Keratinocyte (primary cell): Measurements from ENCODE around the gene PMF1.

Experiments used
- EZH2 ChIP-seq: IDR thresholded peaks from one replicate; pipeline ENCODE4 v1.6.1; 2012; ENCODE audit warnings: inconsistent platforms, mild to moderate bottlenecking, low read length, moderate library complexity
- TF ChIP-seq, protein P1 (sequence below), 3 experiments: IDR thresholded peaks in 1 of 3; conservative IDR thresholded peaks in 1 of 3; optimal IDR thresholded peaks in 1 of 3; 2 replicates in 2 of 3; 3 replicates in 1 of 3; pipeline versions ENCODE3 to v1.5.1; 2011; ENCODE audit warnings: low read length in 3 of 3, mild to moderate bottlenecking in 3 of 3, moderate library complexity in 2 of 3, control low read depth in 1 of 3, inconsistent platforms in 1 of 3; ENCODE audit not compliant: insufficient read depth in 2 of 3; ENCODE audit errors: extremely low read depth in 1 of 3

GRCh38 chr1:156242738-156243137 lies 29.9 kb downstream of the PMF1 start:
- no peak for TF ChIP-seq EZH2
- TF ChIP-seq, protein P1, sequence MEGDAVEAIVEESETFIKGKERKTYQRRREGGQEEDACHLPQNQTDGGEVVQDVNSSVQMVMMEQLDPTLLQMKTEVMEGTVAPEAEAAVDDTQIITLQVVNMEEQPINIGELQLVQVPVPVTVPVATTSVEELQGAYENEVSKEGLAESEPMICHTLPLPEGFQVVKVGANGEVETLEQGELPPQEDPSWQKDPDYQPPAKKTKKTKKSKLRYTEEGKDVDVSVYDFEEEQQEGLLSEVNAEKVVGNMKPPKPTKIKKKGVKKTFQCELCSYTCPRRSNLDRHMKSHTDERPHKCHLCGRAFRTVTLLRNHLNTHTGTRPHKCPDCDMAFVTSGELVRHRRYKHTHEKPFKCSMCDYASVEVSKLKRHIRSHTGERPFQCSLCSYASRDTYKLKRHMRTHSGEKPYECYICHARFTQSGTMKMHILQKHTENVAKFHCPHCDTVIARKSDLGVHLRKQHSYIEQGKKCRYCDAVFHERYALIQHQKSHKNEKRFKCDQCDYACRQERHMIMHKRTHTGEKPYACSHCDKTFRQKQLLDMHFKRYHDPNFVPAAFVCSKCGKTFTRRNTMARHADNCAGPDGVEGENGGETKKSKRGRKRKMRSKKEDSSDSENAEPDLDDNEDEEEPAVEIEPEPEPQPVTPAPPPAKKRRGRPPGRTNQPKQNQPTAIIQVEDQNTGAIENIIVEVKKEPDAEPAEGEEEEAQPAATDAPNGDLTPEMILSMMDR (optimal IDR thresholded peaks at IDR 0.05 in 1 of 3, IDR thresholded peaks at IDR 0.05 in 1 of 3, conservative IDR thresholded peaks at IDR 0.05 in 1 of 3; ENCODE audit: extremely low read depth in 1 of 3, insufficient read depth in 2 of 3, low read length in 3 of 3): no peak
